Measurements from ENCODE around the gene PPP2R2B.

- no peak for TF ChIP-seq CTCF (IDR thresholded peaks at IDR 0.05; ENCODE audit: insufficient read depth, low read length)
- TF ChIP-seq REST (IDR thresholded peaks at IDR 0.05; ENCODE audit: insufficient replicate concordance, low read depth): no peak
These were observed 260.1 kb downstream of the PPP2R2B start for GRCh38 chr5:146618434-146618833.
